DOHH2 (cell line): ENCODE measurements around the gene MYO7B.

ENCODE experiments used
- H3F3A ChIP-seq: fragments of 200-600 bp; sonication (generic), shearing (Covaris generic); 2 replicates; pipeline ENCODE4 v1.6.0; 2016; ENCODE audit warnings: antibody characterized with exemption, mild to moderate bottlenecking; ENCODE audit not compliant: control insufficient read depth, insufficient read depth
- H3K27ac ChIP-seq: fragments of 200-600 bp; sonication (generic); 2 replicates; pipeline ENCODE4 v1.5.1; 2014; ENCODE audit warnings: low read depth, mild to moderate bottlenecking, low read length, moderate library complexity
- H3K27me3 ChIP-seq: fragments of 200-600 bp; sonication (generic); 2 replicates; pipeline ENCODE4 v1.6.1; 2014; ENCODE audit warnings: mild to moderate bottlenecking, low read length, mixed read lengths; ENCODE audit not compliant: control insufficient read depth
- H3K36me3 ChIP-seq: fragments of 200-600 bp; sonication (generic); 2 replicates; pipeline ENCODE4 v1.6.1; 2014; ENCODE audit warnings: mild to moderate bottlenecking, low read length, moderate library complexity, mixed read lengths; ENCODE audit not compliant: control insufficient read depth
- H3K4me1 ChIP-seq: fragments of 200-600 bp; sonication (generic); 2 replicates; pipeline ENCODE4 v1.6.1; 2014; ENCODE audit warnings: mild to moderate bottlenecking, low read length, mixed read lengths; ENCODE audit not compliant: control insufficient read depth
- H3K4me2 ChIP-seq: fragments of 200-600 bp; sonication (generic); 2 replicates; pipeline ENCODE4 v1.6.0; 2014; ENCODE audit warnings: mild to moderate bottlenecking, low read length, moderate library complexity
- H3K4me3 ChIP-seq: fragments of 200-600 bp; sonication (generic); 2 replicates; pipeline ENCODE4 v1.5.1; 2014; ENCODE audit warnings: mild to moderate bottlenecking, low read length, mixed read lengths
- H3K79me2 ChIP-seq: fragments of 200-600 bp; sonication (generic); 2 replicates; pipeline ENCODE4 v1.6.1; 2014; ENCODE audit warnings: mild to moderate bottlenecking, low read length, mixed read lengths; ENCODE audit not compliant: control insufficient read depth
- H3K9me2 ChIP-seq: fragments of 200-600 bp; sonication (generic); replicated peaks from 2 replicates; pipeline ENCODE4 v1.6.1; 2014; ENCODE audit warnings: mild to moderate bottlenecking, low read length, mixed read lengths; ENCODE audit not compliant: control insufficient read depth
- H3K9me3 ChIP-seq: fragments of 200-600 bp; sonication (generic); 2 replicates; pipeline ENCODE4 v1.6.1; 2014; ENCODE audit warnings: antibody characterized with exemption, low read length, mixed read lengths; ENCODE audit not compliant: control insufficient read depth, insufficient read depth
- H4K20me1 ChIP-seq: fragments of 200-600 bp; sonication (generic); 2 replicates; pipeline ENCODE4 v1.6.0; 2014; ENCODE audit warnings: low read depth, mild to moderate bottlenecking, antibody characterized with exemption, low read length, moderate library complexity; ENCODE audit not compliant: control insufficient read depth, insufficient read depth
- EZH2phosphoT487 ChIP-seq: fragments of 200-600 bp; sonication (generic); IDR thresholded peaks from 2 replicates; pipeline ENCODE4 v1.6.1; 2017; ENCODE audit warnings: borderline replicate concordance, mild to moderate bottlenecking, antibody characterized with exemption, low read length, moderate library complexity, mixed read lengths
- TF ChIP-seq, protein P1 (sequence below): fragments of 200-600 bp; sonication (generic); IDR thresholded peaks from one replicate; pipeline ENCODE4 v1.5.1; 2014; ENCODE audit warnings: antibody characterized with exemption, mild to moderate bottlenecking, low read depth, low read length; ENCODE audit not compliant: poor library complexity, severe bottlenecking

Gene MYO7B

GRCh38 chr2:127624320-127624755 is 88.9 kb downstream of the MYO7B start:
- no peak overlapping the region for H3K27ac ChIP-seq
- no peaks in the 10 kb centered on the region for H3K9me3 ChIP-seq
- H3F3A ChIP-seq, result no peaks in the 10 kb centered on the region
- H3K36me3 ChIP-seq, result no peaks in the 10 kb centered on the region
- H4K20me1 ChIP-seq, result no peaks in the 10 kb centered on the region
- peaks cover 38% of the 10 kb centered on the region for H3K4me1 ChIP-seq
- TF ChIP-seq, protein P1, sequence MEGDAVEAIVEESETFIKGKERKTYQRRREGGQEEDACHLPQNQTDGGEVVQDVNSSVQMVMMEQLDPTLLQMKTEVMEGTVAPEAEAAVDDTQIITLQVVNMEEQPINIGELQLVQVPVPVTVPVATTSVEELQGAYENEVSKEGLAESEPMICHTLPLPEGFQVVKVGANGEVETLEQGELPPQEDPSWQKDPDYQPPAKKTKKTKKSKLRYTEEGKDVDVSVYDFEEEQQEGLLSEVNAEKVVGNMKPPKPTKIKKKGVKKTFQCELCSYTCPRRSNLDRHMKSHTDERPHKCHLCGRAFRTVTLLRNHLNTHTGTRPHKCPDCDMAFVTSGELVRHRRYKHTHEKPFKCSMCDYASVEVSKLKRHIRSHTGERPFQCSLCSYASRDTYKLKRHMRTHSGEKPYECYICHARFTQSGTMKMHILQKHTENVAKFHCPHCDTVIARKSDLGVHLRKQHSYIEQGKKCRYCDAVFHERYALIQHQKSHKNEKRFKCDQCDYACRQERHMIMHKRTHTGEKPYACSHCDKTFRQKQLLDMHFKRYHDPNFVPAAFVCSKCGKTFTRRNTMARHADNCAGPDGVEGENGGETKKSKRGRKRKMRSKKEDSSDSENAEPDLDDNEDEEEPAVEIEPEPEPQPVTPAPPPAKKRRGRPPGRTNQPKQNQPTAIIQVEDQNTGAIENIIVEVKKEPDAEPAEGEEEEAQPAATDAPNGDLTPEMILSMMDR, result no peak
- TF ChIP-seq EZH2phosphoT487, result no peak
- H3K4me2 ChIP-seq, result no peak overlapping the region
- no peaks in the 10 kb centered on the region for H3K79me2 ChIP-seq
- no peaks in the 10 kb centered on the region for H3K9me2 ChIP-seq
- H3K4me3 ChIP-seq, result no peak overlapping the region
- H3K27me3 ChIP-seq, result no peaks in the 10 kb centered on the region

GRCh38 chr2:127624756-127625571 is 89.5 kb downstream of the MYO7B start:
- Histone ChIP-seq H3K79me2 (no peaks in the 10 kb centered on the region), H3K4me3 (no peak overlapping the region)

GRCh38 chr2:127625572-127625951 is 90.1 kb downstream of the MYO7B start:
- H3K9me2 ChIP-seq, result no peaks in the 10 kb centered on the region
- H3K4me3 ChIP-seq, result no peak overlapping the region
- no peaks in the 10 kb centered on the region for H3F3A ChIP-seq
- no peaks in the 10 kb centered on the region for H4K20me1 ChIP-seq
- no peaks in the 10 kb centered on the region for H3K36me3 ChIP-seq
- H3K9me3 ChIP-seq, result no peaks in the 10 kb centered on the region
- peak overlapping the region; percentile 52; the same call in 1 of the 2 replicates for H3K4me2 ChIP-seq
- H3K4me1 ChIP-seq, result peaks cover 32% of the 10 kb centered on the region
- H3K79me2 ChIP-seq, result no peaks in the 10 kb centered on the region
- TF ChIP-seq EZH2phosphoT487, result no peak
- TF ChIP-seq, protein P1, result no peak
- H3K27me3 ChIP-seq, result no peaks in the 10 kb centered on the region
- no peak overlapping the region for H3K27ac ChIP-seq

More at GRCh38 chr2:127624756-127625571, 89.5 kb downstream of the MYO7B start:
- H3K4me1 ChIP-seq, result peaks cover 33% of the 10 kb centered on the region
- H3F3A ChIP-seq, result no peaks in the 10 kb centered on the region
- no peaks in the 10 kb centered on the region for H3K27me3 ChIP-seq
- H3K27ac ChIP-seq, result no peak overlapping the region
- no peak overlapping the region for H3K4me2 ChIP-seq
- H3K9me2 ChIP-seq, result no peaks in the 10 kb centered on the region
- no peaks in the 10 kb centered on the region for H4K20me1 ChIP-seq
- no peaks in the 10 kb centered on the region for H3K36me3 ChIP-seq
- TF ChIP-seq, protein P1, result no peak
- no peak for TF ChIP-seq EZH2phosphoT487
- H3K9me3 ChIP-seq, result no peaks in the 10 kb centered on the region
